K562 (cell line): ENCODE results near the gene DCUN1D3. TPM values are rescaled to one million over a fixed set of nuclear protein-coding genes. Genes with fewer than 3 reads are reported as not detected.
A peak's percentile ranks its signal among the peaks of the same experiment; 100 is the strongest.

ENCODE experiments used
- CHD2 ChIP-seq: IDR thresholded peaks from 2 replicates; pipeline ENCODE4 v1.6.1; 2011; ENCODE audit warnings: low read depth, low read length
- FOXA3 ChIP-seq, 2 experiments: fragments of 450-650 bp in 1 of 2; sonication (generic) in 1 of 2; formaldehyde crosslinking; IDR thresholded peaks in 1 of 2; conservative IDR thresholded peaks in 1 of 2; 2 replicates each; pipeline versions ENCODE4 v1.4.0 to v1.8.0; 2020 to 2022; ENCODE audit warnings: mild to moderate bottlenecking in 2 of 2, missing genetic modification reagents in 1 of 2
- FOXJ3 ChIP-seq: sonication (generic); formaldehyde crosslinking; IDR thresholded peaks from 2 replicates; pipeline ENCODE4 v1.4.0; 2020; ENCODE audit warnings: mild to moderate bottlenecking, missing genetic modification reagents
- KAT2B ChIP-seq: IDR thresholded peaks from one replicate; pipeline ENCODE4 v1.6.1; 2012; ENCODE audit warnings: low read depth, mild to moderate bottlenecking, control low read depth, inconsistent platforms, low read length, moderate library complexity
- MIER1 ChIP-seq: fragments of 450-650 bp; IDR thresholded peaks from 2 replicates; pipeline ENCODE4 v1.6.1; 2016; ENCODE audit warnings: antibody characterized with exemption, mild to moderate bottlenecking, low read depth
- NR2F6 ChIP-seq: fragments of 450-650 bp; formaldehyde crosslinking; IDR thresholded peaks from 2 replicates; pipeline ENCODE4 v1.4.0; 2020; ENCODE audit warnings: mild to moderate bottlenecking
- RCOR1 ChIP-seq, 2 experiments: IDR thresholded peaks; 2 replicates each; pipeline ENCODE4 v1.6.1; 2012; ENCODE audit warnings: low read depth in 2 of 2, low read length in 2 of 2, borderline replicate concordance in 1 of 2, improper control_type of control experiment in 1 of 2
- RNF2 ChIP-seq: sonication (generic); IDR thresholded peaks from 2 replicates; pipeline ENCODE4 v1.6.1; 2016
- SNIP1 ChIP-seq: fragments of 450-650 bp; IDR thresholded peaks from 2 replicates; pipeline ENCODE4 v1.7.1; 2017; ENCODE audit warnings: low read depth, mild to moderate bottlenecking
- TRIM28 ChIP-seq: fragments of 450-650 bp; IDR thresholded peaks from 2 replicates; pipeline ENCODE4 v1.6.1; 2017
- ZFP1 ChIP-seq: fragments of 450-650 bp; formaldehyde crosslinking; IDR thresholded peaks from 2 replicates; pipeline ENCODE4 v1.4.0; 2020; ENCODE audit warnings: mild to moderate bottlenecking, mixed read lengths
- ZNF282 ChIP-seq: sonication (generic); formaldehyde crosslinking; IDR thresholded peaks from 2 replicates; pipeline ENCODE4 v1.8.1; 2023; ENCODE audit warnings: missing genetic modification reagents
- ZNF764 ChIP-seq: fragments of 250-450 bp; sonication (Bioruptor Pico); IDR thresholded peaks from 2 replicates; pipeline ENCODE4 v1.4.0; 2020; ENCODE audit warnings: low read depth, mild to moderate bottlenecking, moderate library complexity
- polyA plus RNA-seq, 8 experiments: library from polyadenylated mRNA; depleted of rRNA in 4 of 8; stranded (reverse) in 5 of 8; unstranded in 3 of 8; fragments of >200 nt; fragmentation: Nextera tagmentation in 2 of 8; fragmentation: Illumina TruSeq in 1 of 8; extraction: Ambion mirVana in 2 of 8; extraction: Trizol in 1 of 8; gene quantifications; 2 replicates each; pipeline versions ENCODE4 v1.2.1 to v1.2.3, GENCODE V29; 2011 to 2014; ENCODE audit warnings: inconsistent platforms in 1 of 8, missing spikeins in 1 of 8
- total RNA-seq, 7 experiments: library from RNA; depleted of rRNA in 6 of 7; stranded (reverse); fragments of >200 nt in 6 of 7; fragmentation: Illumina TruSeq in 2 of 7; extraction: Trizol in 2 of 7; gene quantifications; 2 replicates each; pipeline versions ENCODE4 v1.2.1 to v1.2.3, GENCODE V29; 2011 to 2021; ENCODE audit warnings: low replicate concordance in 1 of 7
- TF ChIP-seq, protein P1 (sequence below): fragments of 250-450 bp; sonication (Bioruptor Pico); IDR thresholded peaks from 2 replicates; pipeline ENCODE4 v1.8.0; 2022; ENCODE audit warnings: moderate library complexity, mild to moderate bottlenecking, inconsistent platforms
- TF ChIP-seq, protein P2 (sequence below), 2 experiments: IDR thresholded peaks; 2 replicates each; pipeline ENCODE4 v1.6.1; 2011; ENCODE audit warnings: borderline replicate concordance in 1 of 2, control low read depth in 1 of 2, low read depth in 1 of 2, low read length in 1 of 2, mild to moderate bottlenecking in 1 of 2, mixed read lengths in 1 of 2, moderate library complexity in 1 of 2; ENCODE audit not compliant: insufficient read depth in 1 of 2, insufficient read length in 1 of 2, poor library complexity in 1 of 2, severe bottlenecking in 1 of 2; ENCODE audit errors: extremely low read depth in 1 of 2
- TF ChIP-seq, protein P3 (sequence below): IDR thresholded peaks from 2 replicates; pipeline ENCODE4 v1.6.1; 2011; ENCODE audit not compliant: insufficient read length; ENCODE audit errors: extremely low read depth
- TF ChIP-seq, protein P4 (sequence below), 3 experiments: IDR thresholded peaks in 2 of 3; conservative IDR thresholded peaks in 1 of 3; 2 replicates each; pipeline ENCODE4 v1.5.1; 2011 to 2012; ENCODE audit warnings: low read length in 3 of 3, mild to moderate bottlenecking in 3 of 3, control low read depth in 2 of 3, improper control_type of control experiment in 1 of 3, inconsistent platforms in 1 of 3, low read depth in 1 of 3, mixed read lengths in 1 of 3, moderate library complexity in 1 of 3; ENCODE audit not compliant: insufficient read depth in 2 of 3
- TF ChIP-seq, protein P5 (sequence below): IDR thresholded peaks from 2 replicates; pipeline ENCODE4 v1.6.1; 2011; ENCODE audit warnings: borderline replicate concordance, low read depth, mild to moderate bottlenecking, moderate library complexity, low read length; ENCODE audit not compliant: insufficient read depth, poor library complexity, severe bottlenecking

DCUN1D3 gene
- total and polyA plus RNA-seq, 9 of the 15 experiments (the other 6 are each of a cell fraction or from before 2014, with no cell fraction given): 1.0 to 4.7 (median 2.2) TPM

DNA sequence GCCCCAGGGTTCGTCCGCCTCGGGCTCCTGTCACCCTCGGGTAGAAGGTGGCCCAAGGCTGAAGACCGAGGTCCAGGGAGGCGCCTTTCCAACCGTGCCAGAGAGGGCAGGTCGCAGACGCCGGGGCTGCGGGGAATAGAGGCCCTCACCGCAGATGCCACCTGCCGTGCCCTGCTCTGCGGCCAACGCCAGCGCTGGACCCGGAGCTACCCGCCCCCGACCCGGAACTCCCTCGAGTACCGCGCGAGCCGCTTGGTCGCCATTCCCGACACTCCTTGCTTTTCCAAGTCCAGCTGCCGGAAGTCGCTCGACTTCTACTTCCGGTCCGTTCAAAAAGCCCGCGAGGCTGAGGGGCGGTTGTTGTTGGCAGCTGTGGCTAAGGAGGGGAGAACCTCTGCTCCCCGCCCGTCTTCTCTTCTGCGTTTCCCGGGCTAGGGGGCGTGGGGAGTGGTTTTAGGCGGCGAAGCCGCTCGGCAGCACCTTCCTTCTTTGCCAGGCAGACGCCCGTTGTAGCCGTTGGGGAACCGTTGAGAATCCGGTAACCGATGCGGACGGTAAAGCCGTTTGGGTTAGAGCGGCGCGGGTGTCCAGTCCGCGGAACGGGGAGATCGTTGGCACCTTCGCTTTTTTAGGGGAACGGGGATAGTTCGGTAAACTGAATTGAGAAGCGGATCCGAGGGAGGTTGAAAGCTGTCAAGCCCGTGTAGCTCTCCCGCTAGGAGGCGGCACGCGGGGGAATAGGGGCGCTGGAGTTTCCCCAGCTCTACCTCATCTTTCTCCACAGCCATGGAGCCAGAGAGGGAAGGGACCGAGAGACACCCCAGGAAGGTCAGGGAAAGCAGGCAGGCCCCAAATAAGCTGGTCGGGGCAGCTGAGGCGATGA lies 93.7 kb downstream of the DCUN1D3 start, which contains the start of the genes ERI2 and REXO5 (continued):
- TF ChIP-seq, protein P1, sequence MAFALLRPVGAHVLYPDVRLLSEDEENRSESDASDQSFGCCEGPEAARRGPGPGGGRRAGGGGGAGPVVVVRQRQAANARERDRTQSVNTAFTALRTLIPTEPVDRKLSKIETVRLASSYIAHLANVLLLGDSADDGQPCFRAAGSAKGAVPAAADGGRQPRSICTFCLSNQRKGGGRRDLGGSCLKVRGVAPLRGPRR: no peak
- TF ChIP-seq ZNF282 (CRISPR knock-in tag) (no peak; the same call in 1 of the 2 replicates), MIER1 (peak; percentile 51), NR2F6 (no peak), FOXA3 (CRISPR knock-in tag; conservative IDR thresholded peaks at IDR 0.05 in 1 of 2, IDR thresholded peaks at IDR 0.05 in 1 of 2) (no peak), RNF2 (peak; percentile 83; the same call in 1 of the 2 replicates), CHD2 (peak; percentile 41; the same call in 1 of the 2 replicates), TRIM28 (no peak; the same call in 1 of the 2 replicates), ZFP1 (CRISPR knock-in tag) (no peak), ZNF764 (CRISPR knock-in tag) (peak; percentile 84), FOXJ3 (CRISPR knock-in tag) (no peak), RCOR1 (IDR thresholded peaks at IDR 0.05; ENCODE audit: borderline replicate concordance in 1 of 2, low read depth in 2 of 2, low read length in 2 of 2) (no peak), KAT2B (no peak), SNIP1 (no peak)
- TF ChIP-seq, protein P2, sequence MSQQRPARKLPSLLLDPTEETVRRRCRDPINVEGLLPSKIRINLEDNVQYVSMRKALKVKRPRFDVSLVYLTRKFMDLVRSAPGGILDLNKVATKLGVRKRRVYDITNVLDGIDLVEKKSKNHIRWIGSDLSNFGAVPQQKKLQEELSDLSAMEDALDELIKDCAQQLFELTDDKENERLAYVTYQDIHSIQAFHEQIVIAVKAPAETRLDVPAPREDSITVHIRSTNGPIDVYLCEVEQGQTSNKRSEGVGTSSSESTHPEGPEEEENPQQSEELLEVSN (IDR thresholded peaks at IDR 0.05; ENCODE audit: borderline replicate concordance in 1 of 2, extremely low read depth in 1 of 2, insufficient read depth in 1 of 2, insufficient read length in 1 of 2, low read depth in 1 of 2, low read length in 1 of 2, poor library complexity in 1 of 2, severe bottlenecking in 1 of 2): peak; percentile 18 to 66
- TF ChIP-seq, protein P3, sequence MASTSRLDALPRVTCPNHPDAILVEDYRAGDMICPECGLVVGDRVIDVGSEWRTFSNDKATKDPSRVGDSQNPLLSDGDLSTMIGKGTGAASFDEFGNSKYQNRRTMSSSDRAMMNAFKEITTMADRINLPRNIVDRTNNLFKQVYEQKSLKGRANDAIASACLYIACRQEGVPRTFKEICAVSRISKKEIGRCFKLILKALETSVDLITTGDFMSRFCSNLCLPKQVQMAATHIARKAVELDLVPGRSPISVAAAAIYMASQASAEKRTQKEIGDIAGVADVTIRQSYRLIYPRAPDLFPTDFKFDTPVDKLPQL: peak; percentile 14
- TF ChIP-seq, protein P4, sequence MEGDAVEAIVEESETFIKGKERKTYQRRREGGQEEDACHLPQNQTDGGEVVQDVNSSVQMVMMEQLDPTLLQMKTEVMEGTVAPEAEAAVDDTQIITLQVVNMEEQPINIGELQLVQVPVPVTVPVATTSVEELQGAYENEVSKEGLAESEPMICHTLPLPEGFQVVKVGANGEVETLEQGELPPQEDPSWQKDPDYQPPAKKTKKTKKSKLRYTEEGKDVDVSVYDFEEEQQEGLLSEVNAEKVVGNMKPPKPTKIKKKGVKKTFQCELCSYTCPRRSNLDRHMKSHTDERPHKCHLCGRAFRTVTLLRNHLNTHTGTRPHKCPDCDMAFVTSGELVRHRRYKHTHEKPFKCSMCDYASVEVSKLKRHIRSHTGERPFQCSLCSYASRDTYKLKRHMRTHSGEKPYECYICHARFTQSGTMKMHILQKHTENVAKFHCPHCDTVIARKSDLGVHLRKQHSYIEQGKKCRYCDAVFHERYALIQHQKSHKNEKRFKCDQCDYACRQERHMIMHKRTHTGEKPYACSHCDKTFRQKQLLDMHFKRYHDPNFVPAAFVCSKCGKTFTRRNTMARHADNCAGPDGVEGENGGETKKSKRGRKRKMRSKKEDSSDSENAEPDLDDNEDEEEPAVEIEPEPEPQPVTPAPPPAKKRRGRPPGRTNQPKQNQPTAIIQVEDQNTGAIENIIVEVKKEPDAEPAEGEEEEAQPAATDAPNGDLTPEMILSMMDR (IDR thresholded peaks at IDR 0.05 in 2 of 3, conservative IDR thresholded peaks at IDR 0.05 in 1 of 3; ENCODE audit: insufficient read depth in 2 of 3, low read depth in 1 of 3, low read length in 3 of 3): peak; percentile 59 to 66 (median 59)
- TF ChIP-seq, protein P5, sequence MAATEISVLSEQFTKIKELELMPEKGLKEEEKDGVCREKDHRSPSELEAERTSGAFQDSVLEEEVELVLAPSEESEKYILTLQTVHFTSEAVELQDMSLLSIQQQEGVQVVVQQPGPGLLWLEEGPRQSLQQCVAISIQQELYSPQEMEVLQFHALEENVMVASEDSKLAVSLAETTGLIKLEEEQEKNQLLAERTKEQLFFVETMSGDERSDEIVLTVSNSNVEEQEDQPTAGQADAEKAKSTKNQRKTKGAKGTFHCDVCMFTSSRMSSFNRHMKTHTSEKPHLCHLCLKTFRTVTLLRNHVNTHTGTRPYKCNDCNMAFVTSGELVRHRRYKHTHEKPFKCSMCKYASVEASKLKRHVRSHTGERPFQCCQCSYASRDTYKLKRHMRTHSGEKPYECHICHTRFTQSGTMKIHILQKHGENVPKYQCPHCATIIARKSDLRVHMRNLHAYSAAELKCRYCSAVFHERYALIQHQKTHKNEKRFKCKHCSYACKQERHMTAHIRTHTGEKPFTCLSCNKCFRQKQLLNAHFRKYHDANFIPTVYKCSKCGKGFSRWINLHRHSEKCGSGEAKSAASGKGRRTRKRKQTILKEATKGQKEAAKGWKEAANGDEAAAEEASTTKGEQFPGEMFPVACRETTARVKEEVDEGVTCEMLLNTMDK: peak; percentile 74
